HepG2 (cell line): ENCODE data around the gene RPL21. TPM values are rescaled to one million over a fixed set of nuclear protein-coding genes. Genes with fewer than 3 reads are reported as not detected.
A peak's percentile ranks its signal among the peaks of the same experiment; 100 is the strongest.

ENCODE experiments used
- AHDC1 ChIP-seq: sonication (generic); formaldehyde crosslinking; IDR thresholded peaks from 2 replicates; pipeline ENCODE4 v1.5.1; 2020; ENCODE audit warnings: mild to moderate bottlenecking, missing genetic modification reagents, borderline replicate concordance
- ATF2 ChIP-seq: sonication (generic); formaldehyde crosslinking; IDR thresholded peaks from 2 replicates; pipeline ENCODE4 v1.4.0; 2020; ENCODE audit warnings: missing genetic modification reagents
- ETS1 ChIP-seq: sonication (generic); formaldehyde crosslinking; IDR thresholded peaks from 2 replicates; pipeline ENCODE4 v1.4.0; 2020; ENCODE audit warnings: missing genetic modification reagents
- FOXJ3 ChIP-seq: sonication (generic); formaldehyde crosslinking; IDR thresholded peaks from 2 replicates; pipeline ENCODE4 v1.4.0; 2020; ENCODE audit warnings: missing genetic modification reagents, mild to moderate bottlenecking, borderline replicate concordance
- HBP1 ChIP-seq: IDR thresholded peaks from 2 replicates; pipeline ENCODE4 v1.6.1; 2016; ENCODE audit warnings: low read depth, control low read depth
- IRF2 ChIP-seq: IDR thresholded peaks from 2 replicates; pipeline ENCODE4 v1.6.1; 2018; ENCODE audit warnings: missing genetic modification reagents, missing compliant biosample characterization
- LBX2 ChIP-seq: sonication (generic); formaldehyde crosslinking; IDR thresholded peaks from 2 replicates; pipeline ENCODE4 v1.5.0; 2020; ENCODE audit warnings: missing genetic modification reagents, mild to moderate bottlenecking, borderline replicate concordance
- NBN ChIP-seq: fragments of 450-650 bp; conservative IDR thresholded peaks from 2 replicates; pipeline ENCODE4 v1.6.1; 2017
- SALL1 ChIP-seq: sonication (generic); formaldehyde crosslinking; IDR thresholded peaks from 2 replicates; pipeline ENCODE4 v1.8.0; 2022; ENCODE audit warnings: mild to moderate bottlenecking, missing genetic modification reagents
- SRY ChIP-seq: sonication (generic); formaldehyde crosslinking; IDR thresholded peaks from 2 replicates; pipeline ENCODE4 v1.8.0; 2022; ENCODE audit warnings: mild to moderate bottlenecking, missing genetic modification reagents
- ZBTB25 ChIP-seq: IDR thresholded peaks from 2 replicates; pipeline ENCODE4 v1.6.1; 2018; ENCODE audit warnings: missing genetic modification reagents
- ZC3H4 ChIP-seq: sonication (generic); formaldehyde crosslinking; IDR thresholded peaks from 2 replicates; pipeline ENCODE4 v1.4.0; 2020; ENCODE audit warnings: missing genetic modification reagents, borderline replicate concordance
- ZNF121 ChIP-seq: sonication (generic); formaldehyde crosslinking; IDR thresholded peaks from 2 replicates; pipeline ENCODE4 v1.5.0; 2020; ENCODE audit warnings: mild to moderate bottlenecking, missing genetic modification reagents
- ZNF331 ChIP-seq: sonication (generic); formaldehyde crosslinking; IDR thresholded peaks from 2 replicates; pipeline ENCODE4 v1.4.0; 2020; ENCODE audit warnings: missing genetic modification reagents
- ZNF446 ChIP-seq: sonication (generic); formaldehyde crosslinking; IDR thresholded peaks from 2 replicates; pipeline ENCODE4 v1.5.0; 2020; ENCODE audit warnings: mild to moderate bottlenecking, missing genetic modification reagents
- ZNF672 ChIP-seq: sonication (generic); formaldehyde crosslinking; IDR thresholded peaks from 2 replicates; pipeline ENCODE4 v1.8.1; 2022; ENCODE audit warnings: missing genetic modification reagents
- ZSCAN29 ChIP-seq: sonication (generic); formaldehyde crosslinking; conservative IDR thresholded peaks from 2 replicates; pipeline ENCODE4 v1.4.0; 2020; ENCODE audit warnings: mild to moderate bottlenecking, missing genetic modification reagents
- polyA plus RNA-seq, 8 experiments: library from polyadenylated mRNA; depleted of rRNA in 3 of 8; stranded (reverse) in 7 of 8; unstranded in 1 of 8; fragments of >200 nt; fragmentation: Illumina TruSeq in 4 of 8; extraction: Trizol in 4 of 8; gene quantifications; 2 replicates each; pipeline versions ENCODE4 v1.2.1 to v1.2.3, GENCODE V29; 2011 to 2016; ENCODE audit warnings: low read depth in 4 of 8, missing spikeins in 1 of 8, mixed read lengths in 1 of 8; ENCODE audit not compliant: insufficient read depth in 1 of 8
- total RNA-seq, 5 experiments: library from RNA; depleted of rRNA; stranded (reverse); fragments of >200 nt; fragmentation: Illumina TruSeq; extraction: Trizol; gene quantifications; 2 replicates each; pipeline ENCODE4 v1.2.3, GENCODE V29; 2016; ENCODE audit warnings: low read depth in 1 of 5

Gene RPL21
- total and polyA plus RNA-seq, 2 of the 13 experiments (the other 11 are each of a cell fraction or from before 2014, with no cell fraction given), result 1,234 to 1,261 TPM

- no peak for TF ChIP-seq ETS1
- TF ChIP-seq SRY (CRISPR knock-in tag), result 0 out of 2 replicates have a peak, but pooled peaks have one; percentile 87
- TF ChIP-seq ZNF121 (CRISPR knock-in tag), result 0 out of 2 replicates have a peak, but pooled peaks have one; percentile 15
- peak; percentile 46; the same call in 1 of the 2 replicates for TF ChIP-seq ZNF446 (CRISPR knock-in tag)
- TF ChIP-seq NBN, result no peak
- no peak for TF ChIP-seq ZNF672 (CRISPR knock-in tag)
- TF ChIP-seq ZNF331, result peak; percentile 83
- peak; percentile 46; the same call in 1 of the 2 replicates for TF ChIP-seq FOXJ3 (CRISPR knock-in tag)
- TF ChIP-seq LBX2, result peak; percentile 34; the same call in 1 of the 2 replicates
- TF ChIP-seq ZC3H4 (CRISPR knock-in tag), result no peak
- TF ChIP-seq SALL1 (CRISPR knock-in tag), result peak; percentile 82; the same call in 1 of the 2 replicates
- TF ChIP-seq ATF2, result peak; percentile 69
- TF ChIP-seq ZBTB25 (CRISPR knock-in tag), result peak; percentile 42; the same call in 1 of the 2 replicates
- TF ChIP-seq AHDC1 (CRISPR knock-in tag), result no peak; the same call in 1 of the 2 replicates
- TF ChIP-seq IRF2, result peak; percentile 49; the same call in 1 of the 2 replicates
- 0 out of 2 replicates have a peak, but pooled peaks have one; percentile 40 for TF ChIP-seq HBP1 (CRISPR knock-in tag)
- peak; percentile 74; the same call in 1 of the 2 replicates for TF ChIP-seq ZSCAN29 (CRISPR knock-in tag)
Observed at GRCh38 chr13:27251166-27252091, at the start of gene RPL21 (continued).
